GM12878 (cell line): ENCODE results near the gene RPEL1. TPM values are rescaled to one million over a fixed set of nuclear protein-coding genes. Genes with fewer than 3 reads are reported as not detected.

Experiments
- polyA plus RNA-seq, 11 experiments: library from polyadenylated mRNA; depleted of rRNA in 4 of 11; unstranded in 6 of 11; stranded (reverse) in 5 of 11; fragments of >200 nt; fragmentation: Nextera tagmentation in 4 of 11; fragmentation: Illumina TruSeq in 1 of 11; extraction: Ambion mirVana in 4 of 11; extraction: Trizol in 1 of 11; gene quantifications; 1 replicate in 1 of 11; 2 replicates in 10 of 11; pipeline versions ENCODE4 v1.2.1 to v1.2.3, GENCODE V29; 2011 to 2016; ENCODE audit warnings: inconsistent platforms in 2 of 11, missing spikeins in 2 of 11, low read depth in 1 of 11
- total RNA-seq, 4 experiments: library from RNA; depleted of rRNA in 3 of 4; stranded (reverse); fragments of >200 nt in 3 of 4; fragmentation: Illumina TruSeq in 1 of 4; extraction: Trizol in 1 of 4; gene quantifications; 2 replicates each; pipeline versions ENCODE4 v1.2.1 to v1.2.3, GENCODE V29; 2013 to 2021

The RPEL1 gene
- total and polyA plus RNA-seq, 10 of the 15 experiments (the other 5 are each of a cell fraction or from before 2014, with no cell fraction given), result 0.04 to 0.08 (median 0.06) TPM; not detected in 6

Other genes starting within 250 kb of the RPEL1 start
Only the 7 nearest of the 10 such genes appear.
- gene NT5C2, start 52.6 kb upstream of the RPEL1 start, total RNA-seq (2014; rRNA removed), result 54.4 and 64.7 TPM in 2 replicates
- gene NT5C2, start 52.6 kb upstream of the RPEL1 start, total RNA-seq (2014; rRNA removed; fragmentation: Illumina TruSeq; extraction: Trizol), result 45.7 and 49.0 TPM in 2 replicates
- gene NT5C2, start 52.6 kb upstream of the RPEL1 start, total RNA-seq (2021), result 43.2 and 48.5 TPM in 2 replicates
- gene NT5C2, start 52.6 kb upstream of the RPEL1 start, polyA plus RNA-seq (2011; rRNA removed), result 70.1 and 94.8 TPM in 2 replicates
- 66.8 and 78.2 TPM in 2 replicates for gene NT5C2, start 52.6 kb upstream of the RPEL1 start, polyA plus RNA-seq (2014; fragmentation: Illumina TruSeq; extraction: Trizol)
- 10 to 100 TPM; 15.8 to 22.3 TPM for gene NT5C2, start 52.6 kb upstream of the RPEL1 start, polyA plus RNA-seq (2014; fragmentation: Nextera tagmentation; extraction: Ambion mirVana)
- 50.5 and 57.5 TPM in 2 replicates for gene NT5C2, start 52.6 kb upstream of the RPEL1 start, polyA plus RNA-seq (2014; rRNA removed)
- gene NT5C2, start 52.6 kb upstream of the RPEL1 start, polyA plus RNA-seq (2016; fragmentation: Nextera tagmentation; extraction: Ambion mirVana), result 10 to 100 TPM; 61.4 to 68.4 TPM
- not detected in 2 replicates for gene INA, start 31.3 kb downstream of the RPEL1 start, total RNA-seq (2014; rRNA removed)
- not detected in 2 replicates for gene INA, start 31.3 kb downstream of the RPEL1 start, total RNA-seq (2014; rRNA removed; fragmentation: Illumina TruSeq; extraction: Trizol)
- 0.05 TPM in 1 of 2 replicates, not detected in the other for gene INA, start 31.3 kb downstream of the RPEL1 start, total RNA-seq (2021)
- gene INA, start 31.3 kb downstream of the RPEL1 start, polyA plus RNA-seq (2011; rRNA removed), result not detected in 2 replicates
- gene INA, start 31.3 kb downstream of the RPEL1 start, polyA plus RNA-seq (2014; fragmentation: Illumina TruSeq; extraction: Trizol), result not detected in 2 replicates
- gene INA, start 31.3 kb downstream of the RPEL1 start, polyA plus RNA-seq (2014; fragmentation: Nextera tagmentation; extraction: Ambion mirVana), result not detected
- gene INA, start 31.3 kb downstream of the RPEL1 start, polyA plus RNA-seq (2014; rRNA removed), result 0.03 TPM in 1 of 2 replicates, not detected in the other
- under 1 TPM; 0.14 to 0.23 TPM for gene INA, start 31.3 kb downstream of the RPEL1 start, polyA plus RNA-seq (2016; fragmentation: Nextera tagmentation; extraction: Ambion mirVana)
- 13.3 and 16.5 TPM in 2 replicates for gene PCGF6, start 105.3 kb downstream of the RPEL1 start, total RNA-seq (2014; rRNA removed)
- 13.7 and 14.5 TPM in 2 replicates for gene PCGF6, start 105.3 kb downstream of the RPEL1 start, total RNA-seq (2014; rRNA removed; fragmentation: Illumina TruSeq; extraction: Trizol)
- 13.2 and 14.0 TPM in 2 replicates for gene PCGF6, start 105.3 kb downstream of the RPEL1 start, total RNA-seq (2021)
- gene PCGF6, start 105.3 kb downstream of the RPEL1 start, polyA plus RNA-seq (2011; rRNA removed), result 12.2 and 18.9 TPM in 2 replicates
- gene PCGF6, start 105.3 kb downstream of the RPEL1 start, polyA plus RNA-seq (2014; fragmentation: Illumina TruSeq; extraction: Trizol), result 10.8 and 13.4 TPM in 2 replicates
- 1 to 10 TPM; 6.5 to 8.2 TPM for gene PCGF6, start 105.3 kb downstream of the RPEL1 start, polyA plus RNA-seq (2014; fragmentation: Nextera tagmentation; extraction: Ambion mirVana)
- gene PCGF6, start 105.3 kb downstream of the RPEL1 start, polyA plus RNA-seq (2014; rRNA removed), result 8.9 and 11.4 TPM in 2 replicates
- gene PCGF6, start 105.3 kb downstream of the RPEL1 start, polyA plus RNA-seq (2016; fragmentation: Nextera tagmentation; extraction: Ambion mirVana), result 10 to 100 TPM; 17.7 to 19.1 TPM
- gene TAF5, start 122.1 kb downstream of the RPEL1 start, total RNA-seq (2014; rRNA removed), result 7.7 and 8.8 TPM in 2 replicates
- 7.8 and 7.9 TPM in 2 replicates for gene TAF5, start 122.1 kb downstream of the RPEL1 start, total RNA-seq (2014; rRNA removed; fragmentation: Illumina TruSeq; extraction: Trizol)
- 6.6 and 7.1 TPM in 2 replicates for gene TAF5, start 122.1 kb downstream of the RPEL1 start, total RNA-seq (2021)
- gene TAF5, start 122.1 kb downstream of the RPEL1 start, polyA plus RNA-seq (2011; rRNA removed), result 9.2 and 13.7 TPM in 2 replicates
- 7.9 and 9.8 TPM in 2 replicates for gene TAF5, start 122.1 kb downstream of the RPEL1 start, polyA plus RNA-seq (2014; fragmentation: Illumina TruSeq; extraction: Trizol)
- gene TAF5, start 122.1 kb downstream of the RPEL1 start, polyA plus RNA-seq (2014; fragmentation: Nextera tagmentation; extraction: Ambion mirVana), result 1 to 10 TPM; 3.7 to 3.8 TPM
- gene TAF5, start 122.1 kb downstream of the RPEL1 start, polyA plus RNA-seq (2014; rRNA removed), result 6.1 and 6.8 TPM in 2 replicates
- 1 to 10 TPM; 6.7 to 9.0 TPM for gene TAF5, start 122.1 kb downstream of the RPEL1 start, polyA plus RNA-seq (2016; fragmentation: Nextera tagmentation; extraction: Ambion mirVana)
- gene ATP5MK, start 150.6 kb downstream of the RPEL1 start, total RNA-seq (2014; rRNA removed), result 240 and 260 TPM in 2 replicates
- gene ATP5MK, start 150.6 kb downstream of the RPEL1 start, total RNA-seq (2014; rRNA removed; fragmentation: Illumina TruSeq; extraction: Trizol), result 542 TPM in 2 replicates
- gene ATP5MK, start 150.6 kb downstream of the RPEL1 start, total RNA-seq (2021), result 359 and 363 TPM in 2 replicates
- gene ATP5MK, start 150.6 kb downstream of the RPEL1 start, polyA plus RNA-seq (2011; rRNA removed), result 485 and 750 TPM in 2 replicates
- 664 and 709 TPM in 2 replicates for gene ATP5MK, start 150.6 kb downstream of the RPEL1 start, polyA plus RNA-seq (2014; fragmentation: Illumina TruSeq; extraction: Trizol)
- gene ATP5MK, start 150.6 kb downstream of the RPEL1 start, polyA plus RNA-seq (2014; fragmentation: Nextera tagmentation; extraction: Ambion mirVana), result 1,000 to 10,000 TPM; 1,633 to 1,790 TPM
- gene ATP5MK, start 150.6 kb downstream of the RPEL1 start, polyA plus RNA-seq (2014; rRNA removed), result 303 and 374 TPM in 2 replicates
- gene ATP5MK, start 150.6 kb downstream of the RPEL1 start, polyA plus RNA-seq (2016; fragmentation: Nextera tagmentation; extraction: Ambion mirVana), result 1,000 to 10,000 TPM in 1 of 2 experiments, 100 to 1,000 TPM in 1; 941 to 1,045 TPM
- 51.2 and 52.9 TPM in 2 replicates for gene PDCD11, start 150.7 kb downstream of the RPEL1 start, total RNA-seq (2014; rRNA removed)
- gene PDCD11, start 150.7 kb downstream of the RPEL1 start, total RNA-seq (2014; rRNA removed; fragmentation: Illumina TruSeq; extraction: Trizol), result 40.0 and 42.9 TPM in 2 replicates
- gene PDCD11, start 150.7 kb downstream of the RPEL1 start, total RNA-seq (2021), result 66.5 and 69.7 TPM in 2 replicates
- gene PDCD11, start 150.7 kb downstream of the RPEL1 start, polyA plus RNA-seq (2011; rRNA removed), result 25.2 and 32.3 TPM in 2 replicates
- 42.9 and 46.7 TPM in 2 replicates for gene PDCD11, start 150.7 kb downstream of the RPEL1 start, polyA plus RNA-seq (2014; fragmentation: Illumina TruSeq; extraction: Trizol)
- gene PDCD11, start 150.7 kb downstream of the RPEL1 start, polyA plus RNA-seq (2014; fragmentation: Nextera tagmentation; extraction: Ambion mirVana), result 10 to 100 TPM; 13.9 to 17.2 TPM
- 42.6 and 46.4 TPM in 2 replicates for gene PDCD11, start 150.7 kb downstream of the RPEL1 start, polyA plus RNA-seq (2014; rRNA removed)
- gene PDCD11, start 150.7 kb downstream of the RPEL1 start, polyA plus RNA-seq (2016; fragmentation: Nextera tagmentation; extraction: Ambion mirVana), result 10 to 100 TPM; 48.1 to 52.4 TPM
- 7.5 and 8.0 TPM in 2 replicates for gene CALHM2, start 206.5 kb downstream of the RPEL1 start, total RNA-seq (2014; rRNA removed)
- gene CALHM2, start 206.5 kb downstream of the RPEL1 start, total RNA-seq (2014; rRNA removed; fragmentation: Illumina TruSeq; extraction: Trizol), result 5.0 and 6.1 TPM in 2 replicates
- 15.2 and 15.3 TPM in 2 replicates for gene CALHM2, start 206.5 kb downstream of the RPEL1 start, total RNA-seq (2021)
- 11.8 and 23.7 TPM in 2 replicates for gene CALHM2, start 206.5 kb downstream of the RPEL1 start, polyA plus RNA-seq (2011; rRNA removed)
- 5.5 and 8.1 TPM in 2 replicates for gene CALHM2, start 206.5 kb downstream of the RPEL1 start, polyA plus RNA-seq (2014; fragmentation: Illumina TruSeq; extraction: Trizol)
- 1 to 10 TPM in 1 of 2 experiments, under 1 TPM in 1; 0.60 to 1.9 TPM for gene CALHM2, start 206.5 kb downstream of the RPEL1 start, polyA plus RNA-seq (2014; fragmentation: Nextera tagmentation; extraction: Ambion mirVana)
- gene CALHM2, start 206.5 kb downstream of the RPEL1 start, polyA plus RNA-seq (2014; rRNA removed), result 14.5 and 15.2 TPM in 2 replicates
- gene CALHM2, start 206.5 kb downstream of the RPEL1 start, polyA plus RNA-seq (2016; fragmentation: Nextera tagmentation; extraction: Ambion mirVana), result 10 to 100 TPM; 10.4 to 12.6 TPM